Suprapubic skin (tissue), 3 donors: ENCODE data around the gene HEPACAM.

Source experiments
- EP300 ChIP-seq: sonication (generic); formaldehyde crosslinking; IDR thresholded peaks from one replicate; pipeline ENCODE4 v1.6.1; 2017; ENCODE audit warnings: antibody characterized with exemption
- TF ChIP-seq, protein P1 (sequence below), 2 donors: fragments of 200-600 bp in 1 of 2; fragments of 450-650 bp in 1 of 2; sonication (generic) in 1 of 2; IDR thresholded peaks; one replicate each; pipeline ENCODE4 v1.5.1; 2016 to 2019; ENCODE audit warnings: antibody characterized with exemption in 2 of 2, mild to moderate bottlenecking in 1 of 2, moderate library complexity in 1 of 2

GRCh38 chr11:124880958-124881357 is 54.9 kb downstream of the HEPACAM start:
- no peak for TF ChIP-seq EP300
- TF ChIP-seq, protein P1, sequence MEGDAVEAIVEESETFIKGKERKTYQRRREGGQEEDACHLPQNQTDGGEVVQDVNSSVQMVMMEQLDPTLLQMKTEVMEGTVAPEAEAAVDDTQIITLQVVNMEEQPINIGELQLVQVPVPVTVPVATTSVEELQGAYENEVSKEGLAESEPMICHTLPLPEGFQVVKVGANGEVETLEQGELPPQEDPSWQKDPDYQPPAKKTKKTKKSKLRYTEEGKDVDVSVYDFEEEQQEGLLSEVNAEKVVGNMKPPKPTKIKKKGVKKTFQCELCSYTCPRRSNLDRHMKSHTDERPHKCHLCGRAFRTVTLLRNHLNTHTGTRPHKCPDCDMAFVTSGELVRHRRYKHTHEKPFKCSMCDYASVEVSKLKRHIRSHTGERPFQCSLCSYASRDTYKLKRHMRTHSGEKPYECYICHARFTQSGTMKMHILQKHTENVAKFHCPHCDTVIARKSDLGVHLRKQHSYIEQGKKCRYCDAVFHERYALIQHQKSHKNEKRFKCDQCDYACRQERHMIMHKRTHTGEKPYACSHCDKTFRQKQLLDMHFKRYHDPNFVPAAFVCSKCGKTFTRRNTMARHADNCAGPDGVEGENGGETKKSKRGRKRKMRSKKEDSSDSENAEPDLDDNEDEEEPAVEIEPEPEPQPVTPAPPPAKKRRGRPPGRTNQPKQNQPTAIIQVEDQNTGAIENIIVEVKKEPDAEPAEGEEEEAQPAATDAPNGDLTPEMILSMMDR (IDR thresholded peaks at IDR 0.05) = no peak
